GM18861 (cell line): Measurements from ENCODE around the gene DTNB.
A peak's percentile ranks its signal among the peaks of the same experiment; 100 is the strongest.
"Not testable (repeated sequence)": the region's sequence is repeated elsewhere in the genome, so short reads cannot be mapped to it uniquely, and the experiment has no call there.

ENCODE experiments used
- ATAC-seq: cut with Tn5 transposase; IDR thresholded peaks from one replicate; pipeline ENCODE4 v1.9.1; 2021; ENCODE audit not compliant: unreplicated experiment

Gene DTNB

GRCh38 chr2:25684577-25685473, 11.4 kb upstream of the DTNB start:
- ATAC-seq = no peak

GRCh38 chr2:25682082-25682481, 8.7 kb upstream of the DTNB start:
- no peak for ATAC-seq

- ATAC-seq = no peak
Measured at GRCh38 chr2:25677877-25678276, 4.5 kb upstream of the DTNB start.

GRCh38 chr2:25674077-25674362, 643 bp upstream of the DTNB start:
- no peak for ATAC-seq

- ATAC-seq = peak; percentile 42
Measured at GRCh38 chr2:25672494-25673299, 680 bp downstream of the DTNB start.

GRCh38 chr2:25671622-25672021, 1.8 kb downstream of the DTNB start:
- ATAC-seq = no peak

GRCh38 chr2:25669520-25669919, 3.9 kb downstream of the DTNB start:
- no peak for ATAC-seq

- no peak for ATAC-seq
Measured at GRCh38 chr2:25666218-25666617, 7.2 kb downstream of the DTNB start.

GRCh38 chr2:25665429-25665828, 7.9 kb downstream of the DTNB start:
- not testable (repeated sequence) for ATAC-seq

- ATAC-seq = no peak
Measured at GRCh38 chr2:25664965-25665307, 8.4 kb downstream of the DTNB start.

GRCh38 chr2:25664183-25664964, 9.0 kb downstream of the DTNB start:
- ATAC-seq = no peak

GRCh38 chr2:25655316-25655715, 18.1 kb downstream of the DTNB start:
- ATAC-seq = no peak

- no peak for ATAC-seq
Measured at GRCh38 chr2:25654801-25655200, 18.6 kb downstream of the DTNB start.

GRCh38 chr2:25651782-25652455, 21.5 kb downstream of the DTNB start:
- ATAC-seq = no peak

- no peak for ATAC-seq
Measured at GRCh38 chr2:25651066-25651465, 22.3 kb downstream of the DTNB start.

GRCh38 chr2:25650256-25650655, 23.1 kb downstream of the DTNB start:
- ATAC-seq = no peak

- ATAC-seq = no peak
Measured at GRCh38 chr2:25649786-25650185, 23.6 kb downstream of the DTNB start.

- ATAC-seq = no peak
Measured at GRCh38 chr2:25642298-25642697, 31.1 kb downstream of the DTNB start.

GRCh38 chr2:25639696-25640095, 33.7 kb downstream of the DTNB start:
- no peak for ATAC-seq

GRCh38 chr2:25639131-25639530, 34.2 kb downstream of the DTNB start:
- no peak for ATAC-seq

GRCh38 chr2:25635797-25636196, 37.6 kb downstream of the DTNB start:
- no peak for ATAC-seq
